ENCODE data around the gene UBASH3B. TPM values are rescaled to one million over a fixed set of nuclear protein-coding genes. Genes with fewer than 3 reads are reported as not detected.

Gene UBASH3B
- total RNA-seq, 1 experiment from 2014 or later: 81.9 TPM

GRCh38 chr11:122732342-122733315, 77.1 kb downstream of the UBASH3B start:
- Histone ChIP-seq H4K20me1 (ENCODE audit: insufficient read depth) (peaks cover 5% of the 10 kb centered on the region; the same call in 1 of the 2 replicates), H3K4me1 (replicated peaks; ENCODE audit: insufficient read depth) (peaks cover 16% of the 10 kb centered on the region), H3F3A (ENCODE audit: insufficient read depth, low read depth) (peaks cover 43% of the 10 kb centered on the region), H3K79me2 (ENCODE audit: low read depth) (peaks cover 90% of the 10 kb centered on the region), H3K36me3 (ENCODE audit: low read depth) (peaks cover 6% of the 10 kb centered on the region), H3K27me3 (ENCODE audit: insufficient read depth, low read depth) (no peaks in the 10 kb centered on the region), H3K27ac (no peak overlapping the region), H3K4me2 (no peak overlapping the region), H3K4me3 (no peak overlapping the region), H2AFZ (no peak overlapping the region), H3K9me2 (ENCODE audit: insufficient read depth) (no peaks in the 10 kb centered on the region), H3K9me3 (ENCODE audit: insufficient read depth, low read depth) (no peaks in the 10 kb centered on the region)
- ChIA-PET CTCF (interaction anchor here (0.6 kb wide), 1 partner anchor 50 kb away, joined by 3 read pairs; no protein-coding TSS in a partner anchor), POLR2A (ENCODE audit: unreplicated experiment) (no interaction called here)
- intact Hi-C loops (cut with micrococcal nuclease; ENCODE audit: unreplicated experiment): no loop called here
- TF ChIP-seq, protein P1, sequence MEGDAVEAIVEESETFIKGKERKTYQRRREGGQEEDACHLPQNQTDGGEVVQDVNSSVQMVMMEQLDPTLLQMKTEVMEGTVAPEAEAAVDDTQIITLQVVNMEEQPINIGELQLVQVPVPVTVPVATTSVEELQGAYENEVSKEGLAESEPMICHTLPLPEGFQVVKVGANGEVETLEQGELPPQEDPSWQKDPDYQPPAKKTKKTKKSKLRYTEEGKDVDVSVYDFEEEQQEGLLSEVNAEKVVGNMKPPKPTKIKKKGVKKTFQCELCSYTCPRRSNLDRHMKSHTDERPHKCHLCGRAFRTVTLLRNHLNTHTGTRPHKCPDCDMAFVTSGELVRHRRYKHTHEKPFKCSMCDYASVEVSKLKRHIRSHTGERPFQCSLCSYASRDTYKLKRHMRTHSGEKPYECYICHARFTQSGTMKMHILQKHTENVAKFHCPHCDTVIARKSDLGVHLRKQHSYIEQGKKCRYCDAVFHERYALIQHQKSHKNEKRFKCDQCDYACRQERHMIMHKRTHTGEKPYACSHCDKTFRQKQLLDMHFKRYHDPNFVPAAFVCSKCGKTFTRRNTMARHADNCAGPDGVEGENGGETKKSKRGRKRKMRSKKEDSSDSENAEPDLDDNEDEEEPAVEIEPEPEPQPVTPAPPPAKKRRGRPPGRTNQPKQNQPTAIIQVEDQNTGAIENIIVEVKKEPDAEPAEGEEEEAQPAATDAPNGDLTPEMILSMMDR (conservative IDR thresholded peaks at IDR 0.05): no peak
- no peak for TF ChIP-seq EZH2 (IDR thresholded peaks at IDR 0.05; ENCODE audit: low read depth)
- no TSS peak for BruUV-seq (replicated peaks)
- no peak for DNase-seq

DNA sequence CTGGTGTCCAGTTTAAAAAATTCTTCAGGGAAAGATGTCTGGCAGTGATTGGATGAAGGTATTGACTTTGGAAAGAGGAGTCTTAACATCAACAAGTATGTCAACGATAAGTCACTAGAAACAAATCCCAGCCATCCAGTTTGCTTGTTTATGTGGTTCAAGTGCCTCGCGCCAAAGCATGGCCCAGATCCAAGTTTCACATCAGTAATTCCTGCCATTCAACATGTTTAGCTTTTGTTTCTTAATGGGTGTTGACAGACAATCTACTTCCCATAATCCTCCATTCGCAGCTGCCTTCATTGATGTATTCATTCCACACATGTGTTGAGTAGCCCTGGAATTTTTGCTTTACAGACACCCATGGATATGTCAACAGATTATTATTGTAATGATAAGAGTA, 77.8 kb downstream of the UBASH3B start:
- peaks cover 23% of the 10 kb centered on the region for H3K4me1 ChIP-seq (replicated peaks; ENCODE audit: insufficient read depth)
- peaks cover 92% of the 10 kb centered on the region for H3K79me2 ChIP-seq (ENCODE audit: low read depth)
- peaks cover 48% of the 10 kb centered on the region for H3F3A ChIP-seq (ENCODE audit: insufficient read depth, low read depth)
- peak in 1 of 2 experiments; percentile 53 for DNase-seq
- no peaks in the 10 kb centered on the region for H3K27me3 ChIP-seq (ENCODE audit: insufficient read depth, low read depth)
- no peak overlapping the region for H3K27ac ChIP-seq
- ChIA-PET CTCF (no interaction called here), POLR2A (ENCODE audit: unreplicated experiment) (no interaction called here)
- H4K20me1 ChIP-seq (ENCODE audit: insufficient read depth): peaks cover 8% of the 10 kb centered on the region; the same call in 1 of the 2 replicates
- intact Hi-C loops (cut with micrococcal nuclease; ENCODE audit: unreplicated experiment): no loop called here
- no peak overlapping the region for H3K4me3 ChIP-seq
- no TSS peak for BruUV-seq (replicated peaks)
- H3K9me3 ChIP-seq (ENCODE audit: insufficient read depth, low read depth): no peaks in the 10 kb centered on the region
- TF ChIP-seq, protein P1 (conservative IDR thresholded peaks at IDR 0.05): no peak
- no peak for TF ChIP-seq EZH2 (IDR thresholded peaks at IDR 0.05; ENCODE audit: low read depth)
- peaks cover 6% of the 10 kb centered on the region for H3K36me3 ChIP-seq (ENCODE audit: low read depth)
- no peak overlapping the region for H2AFZ ChIP-seq
- H3K4me2 ChIP-seq: no peak overlapping the region
- no peaks in the 10 kb centered on the region for H3K9me2 ChIP-seq (ENCODE audit: insufficient read depth)

DNA sequence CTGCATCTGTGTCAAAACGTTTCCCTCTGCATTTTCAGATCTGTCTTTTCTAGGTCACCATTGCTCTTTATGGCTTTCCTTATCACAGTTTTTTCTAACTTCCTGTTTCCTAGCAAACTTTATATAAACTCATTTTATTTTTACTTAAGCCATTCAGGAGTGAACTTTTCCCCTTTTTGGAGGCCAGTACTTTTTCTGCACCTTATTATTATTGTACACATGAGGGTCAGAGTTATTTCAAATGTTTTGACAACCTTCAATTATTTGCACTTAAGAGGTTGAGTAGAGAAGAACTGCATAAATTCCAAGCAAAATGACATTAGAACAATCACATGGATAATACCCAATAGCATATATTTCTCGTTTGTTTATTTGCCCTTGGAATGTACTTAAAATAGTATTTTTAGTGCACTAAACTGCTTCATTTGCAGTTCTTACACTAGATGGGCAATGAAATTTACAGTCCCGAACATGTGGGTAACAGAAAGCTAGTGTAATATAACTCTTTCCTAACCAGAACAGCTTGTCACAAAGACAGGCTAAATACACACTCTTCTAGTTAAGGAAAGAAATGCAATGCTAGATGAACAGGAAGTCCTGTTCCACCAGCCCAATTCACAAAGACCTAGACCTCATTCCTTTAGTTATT, 79.5 kb downstream of the UBASH3B start:
- Histone ChIP-seq H2AFZ (no peak overlapping the region), H3K9me2 (ENCODE audit: insufficient read depth) (no peaks in the 10 kb centered on the region), H3K27me3 (ENCODE audit: insufficient read depth, low read depth) (no peaks in the 10 kb centered on the region), H3F3A (ENCODE audit: insufficient read depth, low read depth) (peaks cover 47% of the 10 kb centered on the region), H3K36me3 (ENCODE audit: low read depth) (peaks cover 6% of the 10 kb centered on the region), H3K27ac (no peak overlapping the region), H3K4me1 (replicated peaks; ENCODE audit: insufficient read depth) (peaks cover 25% of the 10 kb centered on the region), H4K20me1 (ENCODE audit: insufficient read depth) (peaks cover 3% of the 10 kb centered on the region; the same call in 1 of the 2 replicates), H3K9me3 (ENCODE audit: insufficient read depth, low read depth) (no peaks in the 10 kb centered on the region), H3K4me3 (no peak overlapping the region), H3K79me2 (ENCODE audit: low read depth) (peaks cover 94% of the 10 kb centered on the region), H3K4me2 (no peak overlapping the region)
- intact Hi-C loops (cut with micrococcal nuclease; ENCODE audit: unreplicated experiment): no loop called here
- no TSS peak for BruUV-seq (replicated peaks)
- DNase-seq: no peak
- POLR2A ChIA-PET (ENCODE audit: unreplicated experiment): no interaction called here
- TF ChIP-seq EZH2 (IDR thresholded peaks at IDR 0.05; ENCODE audit: low read depth): no peak
- TF ChIP-seq, protein P1 (conservative IDR thresholded peaks at IDR 0.05): no peak
- CTCF ChIA-PET: no interaction called here

Data from PC-9 (cell line).